ENCODE data around the gene ZEB2. TPM values are rescaled to one million over a fixed set of nuclear protein-coding genes. Genes with fewer than 3 reads are reported as not detected.

ZEB2 gene
- total RNA-seq, 6 donors from 2014 or later, result 104 to 237 (median 148) TPM

- Histone ChIP-seq H3K4me3 (no peak overlapping the region), H3K4me1 (peaks cover 26 to 33% (median 30%) of the 10 kb centered on the region in 4 donors), H3K36me3 (no peaks in the 10 kb centered on the region), H3K27ac (peak overlapping the region in 3 of 4 donors; percentile 9 to 59 (median 25)), H3K27me3 (no peaks in the 10 kb centered on the region), H3K9me3 (no peaks in the 10 kb centered on the region)
- 52 to 58% methylated on average over 10 of the region's 10 CpGs for WGBS, 2 donors
- peak in 1 of 2 donors; percentile 66 for ATAC-seq (ENCODE audit: low FRiP score in 2 of 2)
- TF ChIP-seq CTCF (IDR thresholded peaks at IDR 0.05), result no peak
- DNase-seq, result no peak
Measured at GRCh38 chr2:144372410-144373080, 147.4 kb downstream of the ZEB2 start.

GRCh38 chr2:144370937-144371584 is 148.9 kb downstream of the ZEB2 start:
- no peak for DNase-seq
- ATAC-seq (ENCODE audit: low FRiP score in 2 of 2), result no peak
- Histone ChIP-seq H3K4me3 (no peak overlapping the region), H3K36me3 (no peaks in the 10 kb centered on the region), H3K9me3 (no peaks in the 10 kb centered on the region), H3K27me3 (no peaks in the 10 kb centered on the region), H3K27ac (no peak overlapping the region), H3K4me1 (peaks cover 26 to 33% (median 30%) of the 10 kb centered on the region in 4 donors)
- no peak for TF ChIP-seq EP300 (IDR thresholded peaks at IDR 0.05)
- TF ChIP-seq POLR2AphosphoS5 (IDR thresholded peaks at IDR 0.05), result no peak
- no peak for TF ChIP-seq POLR2A (IDR thresholded peaks at IDR 0.05)
- TF ChIP-seq CTCF (IDR thresholded peaks at IDR 0.05), result no peak
- WGBS, 2 donors, result 34 to 36% methylated on average over 4 of the region's 4 CpGs

GRCh38 chr2:144369416-144369815 is 150.5 kb downstream of the ZEB2 start:
- Histone ChIP-seq H3K9me3 (no peaks in the 10 kb centered on the region), H3K27ac (no peak overlapping the region), H3K4me1 (peaks cover 26 to 33% (median 28%) of the 10 kb centered on the region in 4 donors), H3K4me3 (no peak overlapping the region), H3K27me3 (no peaks in the 10 kb centered on the region), H3K36me3 (no peaks in the 10 kb centered on the region)
- ATAC-seq (ENCODE audit: low FRiP score in 2 of 2) (no peak), DNase-seq (no peak)
- TF ChIP-seq EP300 (IDR thresholded peaks at IDR 0.05), result no peak
- no peak for TF ChIP-seq CTCF (IDR thresholded peaks at IDR 0.05)
- TF ChIP-seq POLR2A (IDR thresholded peaks at IDR 0.05), result no peak
- no peak for TF ChIP-seq POLR2AphosphoS5 (IDR thresholded peaks at IDR 0.05)

GRCh38 chr2:144366825-144367429 is 153.0 kb downstream of the ZEB2 start:
- H3K4me3 ChIP-seq, result no peak overlapping the region
- H3K9me3 ChIP-seq, result no peaks in the 10 kb centered on the region
- no peak overlapping the region for H3K27ac ChIP-seq
- no peaks in the 10 kb centered on the region for H3K27me3 ChIP-seq
- H3K36me3 ChIP-seq, result no peaks in the 10 kb centered on the region
- DNase-seq (no peak), ATAC-seq (ENCODE audit: low FRiP score in 2 of 2) (no peak)
- WGBS, 2 donors, result 91 to 98% methylated on average over 3 of the region's 3 CpGs
- peaks cover 8 to 13% (median 11%) of the 10 kb centered on the region in 4 donors for H3K4me1 ChIP-seq
- TF ChIP-seq POLR2A (IDR thresholded peaks at IDR 0.05) (no peak), POLR2AphosphoS5 (IDR thresholded peaks at IDR 0.05) (no peak), CTCF (IDR thresholded peaks at IDR 0.05) (no peak), EP300 (IDR thresholded peaks at IDR 0.05) (no peak)
